H1 (cell line): Measurements from ENCODE around the gene IPO9. TPM values are rescaled to one million over a fixed set of nuclear protein-coding genes. Genes with fewer than 3 reads are reported as not detected.

ENCODE experiments used
- ASH2L ChIP-seq: fragments of 200-600, 300-600 bp; sonication (generic); IDR thresholded peaks from one replicate; pipeline ENCODE4 v1.7.1; 2017; ENCODE audit warnings: low read length
- CTBP2 ChIP-seq: IDR thresholded peaks from 2 replicates; pipeline ENCODE4 v1.7.0; 2011; ENCODE audit warnings: borderline replicate concordance, mild to moderate bottlenecking, moderate library complexity, mixed read lengths, low read length; ENCODE audit not compliant: insufficient read depth, insufficient read length
- EZH2 ChIP-seq: fragments of 200-600 bp; sonication (generic); IDR thresholded peaks from 2 replicates; pipeline ENCODE4 v1.7.1; 2012; ENCODE audit warnings: low read depth, mild to moderate bottlenecking, moderate library complexity, low read length, inconsistent platforms; ENCODE audit not compliant: severe bottlenecking
- HDAC2 ChIP-seq, 2 experiments: fragments of 300-600 bp in 1 of 2; sonication (generic) in 1 of 2; IDR thresholded peaks; 2 replicates each; pipeline ENCODE4 v1.6.1; 2011 to 2012; ENCODE audit warnings: low read depth in 2 of 2, low read length in 2 of 2, mild to moderate bottlenecking in 2 of 2, moderate library complexity in 2 of 2, borderline replicate concordance in 1 of 2, inconsistent platforms in 1 of 2
- NRF1 ChIP-seq: IDR thresholded peaks from 2 replicates; pipeline ENCODE4 v1.6.1; 2011; ENCODE audit warnings: mild to moderate bottlenecking, low read depth, low read length, improper control_type of control experiment
- PHF8 ChIP-seq: fragments of 200-600 bp; sonication (generic); conservative IDR thresholded peaks from 2 replicates; pipeline ENCODE4 v1.7.1; 2012; ENCODE audit warnings: low read depth, mild to moderate bottlenecking, inconsistent platforms, low read length, moderate library complexity
- RBBP5 ChIP-seq: IDR thresholded peaks from 2 replicates; pipeline ENCODE4 v1.7.1; 2012; ENCODE audit warnings: low read depth, mild to moderate bottlenecking, inconsistent platforms, low read length, moderate library complexity, borderline replicate concordance
- USF2 ChIP-seq: IDR thresholded peaks from 2 replicates; pipeline ENCODE4 v1.6.1; 2011; ENCODE audit warnings: low read length, improper control_type of control experiment
- polyA plus RNA-seq, 7 experiments: library from polyadenylated mRNA; depleted of rRNA in 3 of 7; stranded (reverse) in 5 of 7; unstranded in 2 of 7; fragments of >200 nt in 5 of 7; fragments of 200-250 nt in 2 of 7; gene quantifications; 1 replicate in 5 of 7; 2 replicates in 1 of 7; 4 replicates in 1 of 7; pipeline versions ENCODE4 v1.2.1 to v1.2.3, GENCODE V29; 2011 to 2013; ENCODE audit warnings: missing spikeins in 2 of 7, mixed read lengths in 2 of 7
- total RNA-seq: library from RNA; stranded (reverse); fragmentation: NEBNext Ultra II Directional; extraction: Animal tissue kit (Norgen Biotek cat#: 25700); gene quantifications from 2 replicates; pipeline ENCODE4 v1.2.1, GENCODE V29; 2021

The IPO9 gene
- total and polyA plus RNA-seq, 2 of the 8 experiments (the other 6 are each of a cell fraction or from before 2014, with no cell fraction given): 61.0 to 122 TPM

- TF ChIP-seq PHF8 (no peak), ASH2L (no peak), RBBP5 (no peak), HDAC2 (IDR thresholded peaks at IDR 0.05; ENCODE audit: borderline replicate concordance in 1 of 2, low read depth in 2 of 2, low read length in 2 of 2) (no peak), CTBP2 (no peak), NRF1 (no peak), EZH2 (no peak), USF2 (no peak)
Observed at GRCh38 chr1:201905234-201905890, 76.4 kb downstream of the IPO9 start (continued).
